Effector memory CD4-positive, alpha-beta T cell (primary cell): ENCODE measurements around the gene RER1.

Experiments
- DNase-seq, 3 donors: peaks; one replicate each; pipeline ENCODE4 v3.0.0-alpha.2; 2020
- H3K27ac ChIP-seq: 2 replicates; pipeline ENCODE4 v1.7.0; 2013; ENCODE audit warnings: mild to moderate bottlenecking, low read length, moderate library complexity; ENCODE audit not compliant: insufficient read depth, poor library complexity, severe bottlenecking
- H3K27me3 ChIP-seq: replicated peaks from 2 replicates; pipeline ENCODE4 v1.7.0; 2013; ENCODE audit warnings: mild to moderate bottlenecking, low read length; ENCODE audit not compliant: insufficient read depth, control insufficient read depth, poor library complexity, severe bottlenecking
- H3K36me3 ChIP-seq: 2 replicates; pipeline ENCODE4 v1.7.0; 2013; ENCODE audit warnings: mild to moderate bottlenecking, low read length, moderate library complexity; ENCODE audit not compliant: control insufficient read depth, insufficient read depth
- H3K4me1 ChIP-seq: 2 replicates; pipeline ENCODE4 v1.7.0; 2013; ENCODE audit warnings: low read length, mild to moderate bottlenecking; ENCODE audit not compliant: control insufficient read depth, insufficient read depth, poor library complexity, severe bottlenecking
- H3K4me3 ChIP-seq: 2 replicates; pipeline ENCODE4 v1.7.0; 2013; ENCODE audit warnings: low read length, low read depth, mild to moderate bottlenecking; ENCODE audit not compliant: insufficient read depth, poor library complexity, severe bottlenecking
- H3K9me3 ChIP-seq: 2 replicates; pipeline ENCODE4 v1.7.0; 2013; ENCODE audit warnings: mild to moderate bottlenecking, low read length, moderate library complexity; ENCODE audit not compliant: control insufficient read depth

RER1 gene

GRCh38 chr1:2416403-2416802 lies 24.8 kb downstream of the RER1 start:
- no peaks in the 10 kb centered on the region for H3K36me3 ChIP-seq
- DNase-seq: no peak
- H3K4me3 ChIP-seq: peak overlapping the region; percentile 50
- no peaks in the 10 kb centered on the region for H3K27me3 ChIP-seq
- no peaks in the 10 kb centered on the region for H3K9me3 ChIP-seq
- peak overlapping the region; percentile 59 for H3K27ac ChIP-seq
- H3K4me1 ChIP-seq: peaks cover 48% of the 10 kb centered on the region

GRCh38 chr1:2417083-2417832 lies 25.6 kb downstream of the RER1 start:
- Histone ChIP-seq H3K9me3 (no peaks in the 10 kb centered on the region), H3K27ac (no peak overlapping the region), H3K4me3 (peak overlapping the region; percentile 50), H3K4me1 (peaks cover 43% of the 10 kb centered on the region), H3K36me3 (no peaks in the 10 kb centered on the region), H3K27me3 (no peaks in the 10 kb centered on the region)
- no peak for DNase-seq

GRCh38 chr1:2417833-2418225 lies 26.2 kb downstream of the RER1 start:
- H3K4me3 ChIP-seq: no peak overlapping the region
- H3K27ac ChIP-seq: no peak overlapping the region
- H3K4me1 ChIP-seq: peaks cover 41% of the 10 kb centered on the region
- H3K9me3 ChIP-seq: no peaks in the 10 kb centered on the region
- H3K27me3 ChIP-seq: no peaks in the 10 kb centered on the region
- no peaks in the 10 kb centered on the region for H3K36me3 ChIP-seq
- no peak for DNase-seq

- H3K36me3 ChIP-seq: no peaks in the 10 kb centered on the region
- H3K4me3 ChIP-seq: no peak overlapping the region
- H3K27me3 ChIP-seq: no peaks in the 10 kb centered on the region
- H3K9me3 ChIP-seq: no peaks in the 10 kb centered on the region
- peaks cover 31% of the 10 kb centered on the region for H3K4me1 ChIP-seq
- H3K27ac ChIP-seq: no peak overlapping the region
- no peak for DNase-seq
Measured at GRCh38 chr1:2418791-2419320, 27.2 kb downstream of the RER1 start.

DNA sequence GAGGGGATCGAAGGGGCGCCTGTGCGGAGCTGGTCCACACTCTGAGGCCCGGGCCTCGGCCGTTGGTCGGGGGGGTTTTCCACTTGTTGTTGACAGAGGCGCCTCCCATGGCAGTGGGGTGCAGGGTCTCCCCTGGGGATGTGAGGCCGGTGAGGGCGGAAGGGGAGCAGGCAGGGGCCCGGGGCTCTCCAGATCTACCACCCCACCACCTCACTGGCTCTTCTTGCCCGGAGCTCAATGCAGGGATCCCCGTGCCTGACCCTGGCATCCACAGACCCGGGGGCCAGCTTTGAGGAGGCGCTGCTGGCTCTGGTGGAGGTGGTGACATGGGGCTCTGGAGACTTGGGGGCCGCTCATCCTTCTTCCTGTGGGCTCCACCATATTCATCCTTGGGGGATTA lies 27.8 kb downstream of the RER1 start:
- Histone ChIP-seq H3K4me1 (peaks cover 26% of the 10 kb centered on the region), H3K27me3 (no peaks in the 10 kb centered on the region), H3K36me3 (no peaks in the 10 kb centered on the region), H3K9me3 (no peaks in the 10 kb centered on the region), H3K27ac (no peak overlapping the region), H3K4me3 (no peak overlapping the region)
- no peak for DNase-seq

DNA sequence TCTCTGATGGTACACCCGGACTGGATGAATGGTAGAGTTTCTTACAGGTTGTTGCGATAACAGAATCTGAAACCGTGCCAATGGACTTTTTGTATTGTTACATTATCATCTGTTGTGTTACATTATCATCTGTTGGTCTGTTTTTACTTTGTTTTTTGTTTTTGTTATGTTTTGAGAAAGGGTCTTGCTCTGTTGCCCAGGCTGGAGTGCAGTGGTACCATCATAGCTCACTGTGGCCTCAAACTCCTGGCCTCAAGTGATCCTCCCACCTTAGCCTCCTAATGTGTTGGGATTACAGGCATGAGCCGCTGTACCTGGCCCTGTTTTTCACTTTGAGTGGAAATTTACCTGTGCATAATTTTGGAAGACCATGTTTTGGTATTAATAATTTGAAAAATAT lies 30.9 kb downstream of the RER1 start:
- no peak overlapping the region for H3K27ac ChIP-seq
- no peaks in the 10 kb centered on the region for H3K27me3 ChIP-seq
- H3K4me3 ChIP-seq: no peak overlapping the region
- H3K4me1 ChIP-seq: peaks cover under 1% of the 10 kb centered on the region
- no peaks in the 10 kb centered on the region for H3K36me3 ChIP-seq
- no peak for DNase-seq
- no peaks in the 10 kb centered on the region for H3K9me3 ChIP-seq

GRCh38 chr1:2425892-2426291 lies 34.3 kb downstream of the RER1 start:
- Histone ChIP-seq H3K9me3 (no peaks in the 10 kb centered on the region), H3K27me3 (no peaks in the 10 kb centered on the region), H3K36me3 (no peaks in the 10 kb centered on the region), H3K4me1 (no peaks in the 10 kb centered on the region), H3K27ac (no peak overlapping the region), H3K4me3 (no peak overlapping the region)
- DNase-seq: no peak

DNA sequence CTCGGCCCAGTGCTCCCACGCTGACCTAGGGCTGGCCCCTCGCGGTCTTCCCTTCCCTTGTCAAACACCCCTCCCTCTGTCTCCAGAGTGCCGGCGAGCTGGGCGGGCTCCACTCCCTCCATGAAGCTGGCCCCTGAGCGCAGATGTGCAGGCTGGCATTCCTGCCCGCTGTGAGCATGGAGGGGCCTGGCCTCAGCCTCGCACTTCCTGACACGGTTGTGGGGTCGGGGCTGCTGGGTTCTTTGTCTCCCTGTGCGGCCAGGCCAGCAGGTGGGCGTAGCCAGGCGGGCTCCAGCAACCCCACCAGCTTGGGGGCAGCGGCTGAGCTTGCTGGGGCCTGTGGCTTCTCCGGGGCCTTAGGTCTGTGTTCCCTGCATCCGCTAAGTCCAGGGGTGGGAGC lies 34.9 kb downstream of the RER1 start:
- H3K4me3 ChIP-seq: no peak overlapping the region
- H3K9me3 ChIP-seq: no peaks in the 10 kb centered on the region
- H3K27ac ChIP-seq: no peak overlapping the region
- H3K27me3 ChIP-seq: no peaks in the 10 kb centered on the region
- H3K4me1 ChIP-seq: no peaks in the 10 kb centered on the region
- no peaks in the 10 kb centered on the region for H3K36me3 ChIP-seq
- no peak for DNase-seq

GRCh38 chr1:2427051-2427450 lies 35.4 kb downstream of the RER1 start:
- no peak for DNase-seq
- H3K4me3 ChIP-seq: no peak overlapping the region
- H3K27ac ChIP-seq: no peak overlapping the region

GRCh38 chr1:2427976-2428375 lies 36.3 kb downstream of the RER1 start:
- no peak for DNase-seq
- no peaks in the 10 kb centered on the region for H3K4me1 ChIP-seq
- no peak overlapping the region for H3K4me3 ChIP-seq
- H3K36me3 ChIP-seq: no peaks in the 10 kb centered on the region
- no peaks in the 10 kb centered on the region for H3K27me3 ChIP-seq
- H3K9me3 ChIP-seq: no peaks in the 10 kb centered on the region
- no peak overlapping the region for H3K27ac ChIP-seq

More at GRCh38 chr1:2427051-2427450, 35.4 kb downstream of the RER1 start:
- no peaks in the 10 kb centered on the region for H3K36me3 ChIP-seq
- no peaks in the 10 kb centered on the region for H3K4me1 ChIP-seq
- no peaks in the 10 kb centered on the region for H3K9me3 ChIP-seq
- no peaks in the 10 kb centered on the region for H3K27me3 ChIP-seq
